Epidermal melanocyte (primary cell): ENCODE measurements around the gene WFIKKN1.
"Not testable (repeated sequence)": the region's sequence is repeated elsewhere in the genome, so short reads cannot be mapped to it uniquely, and the experiment has no call there.

Source experiments
- DNase-seq: peaks from one replicate; pipeline ENCODE4 v3.0.0; 2011; ENCODE audit warnings: low spot score; ENCODE audit not compliant: insufficient read length

WFIKKN1 gene

GRCh38 chr16:593807-594206 lies 37.0 kb upstream of the WFIKKN1 start:
- DNase-seq, result no peak

- no peak for DNase-seq
These were observed 35.7 kb upstream of the WFIKKN1 start for GRCh38 chr16:595094-595528.

- DNase-seq, result no peak
These were observed 34.6 kb upstream of the WFIKKN1 start for GRCh38 chr16:595942-596735.

DNA sequence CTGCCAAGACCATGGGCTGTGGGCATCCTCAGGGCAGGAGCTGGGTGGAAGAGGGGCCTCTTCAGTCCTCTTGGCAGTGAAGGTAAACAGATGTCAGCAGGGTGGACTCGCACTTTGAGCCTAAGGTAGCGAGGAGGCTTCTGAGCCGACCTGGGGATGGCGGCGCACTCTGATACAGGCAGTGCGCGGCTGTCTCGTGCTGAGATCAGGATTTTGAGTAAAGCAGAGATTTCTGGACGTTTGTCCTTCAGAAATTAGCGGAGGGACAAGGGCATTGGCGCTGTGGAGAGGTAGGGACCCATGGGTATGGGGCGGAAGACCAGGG lies 34.1 kb upstream of the WFIKKN1 start:
- DNase-seq, result no peak

DNA sequence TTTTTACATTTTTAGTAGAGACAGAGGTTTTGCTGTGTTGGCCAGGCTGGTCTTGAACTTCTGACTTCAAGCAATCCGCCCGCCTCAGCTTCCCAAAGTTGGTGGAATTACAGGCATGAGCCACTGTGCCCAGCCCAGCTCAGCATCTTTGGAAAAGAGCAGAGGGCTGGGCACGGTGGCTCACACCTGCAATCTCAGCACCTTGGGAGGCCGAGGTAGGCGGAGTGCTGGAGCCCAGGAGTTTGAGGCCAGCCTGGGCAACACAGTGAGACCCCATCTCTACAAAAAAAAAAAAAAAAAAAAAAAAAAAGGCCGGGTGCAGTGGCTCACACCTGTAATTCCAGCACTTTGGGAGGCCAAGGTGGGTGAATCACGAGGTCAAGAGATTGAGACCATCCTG lies 33.1 kb upstream of the WFIKKN1 start:
- DNase-seq, result not testable (repeated sequence)

- no peak for DNase-seq
These were observed 31.7 kb upstream of the WFIKKN1 start for GRCh38 chr16:598823-599739.

DNA sequence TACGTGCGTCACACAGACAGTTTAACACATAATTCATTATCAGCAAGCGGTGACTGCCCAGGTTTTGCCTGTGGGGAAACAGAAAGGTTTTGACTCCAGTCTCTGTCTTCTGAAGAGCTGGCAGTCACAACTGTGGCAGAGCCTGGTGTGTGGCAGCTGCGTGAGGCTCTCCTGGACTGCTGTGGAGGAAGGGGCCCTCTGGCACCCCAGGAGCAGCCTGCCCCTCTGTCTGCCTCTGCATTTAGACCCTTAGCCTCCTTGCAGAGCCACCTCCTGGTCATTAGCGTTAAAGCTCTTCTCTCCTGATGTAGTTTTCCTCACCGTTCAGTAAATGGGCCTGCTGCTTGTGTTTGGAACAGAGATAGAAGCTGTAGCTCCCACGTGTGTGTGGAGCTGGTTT lies 30.0 kb upstream of the WFIKKN1 start:
- no peak for DNase-seq

GRCh38 chr16:603933-604332 lies 26.9 kb upstream of the WFIKKN1 start:
- DNase-seq, result no peak

DNA sequence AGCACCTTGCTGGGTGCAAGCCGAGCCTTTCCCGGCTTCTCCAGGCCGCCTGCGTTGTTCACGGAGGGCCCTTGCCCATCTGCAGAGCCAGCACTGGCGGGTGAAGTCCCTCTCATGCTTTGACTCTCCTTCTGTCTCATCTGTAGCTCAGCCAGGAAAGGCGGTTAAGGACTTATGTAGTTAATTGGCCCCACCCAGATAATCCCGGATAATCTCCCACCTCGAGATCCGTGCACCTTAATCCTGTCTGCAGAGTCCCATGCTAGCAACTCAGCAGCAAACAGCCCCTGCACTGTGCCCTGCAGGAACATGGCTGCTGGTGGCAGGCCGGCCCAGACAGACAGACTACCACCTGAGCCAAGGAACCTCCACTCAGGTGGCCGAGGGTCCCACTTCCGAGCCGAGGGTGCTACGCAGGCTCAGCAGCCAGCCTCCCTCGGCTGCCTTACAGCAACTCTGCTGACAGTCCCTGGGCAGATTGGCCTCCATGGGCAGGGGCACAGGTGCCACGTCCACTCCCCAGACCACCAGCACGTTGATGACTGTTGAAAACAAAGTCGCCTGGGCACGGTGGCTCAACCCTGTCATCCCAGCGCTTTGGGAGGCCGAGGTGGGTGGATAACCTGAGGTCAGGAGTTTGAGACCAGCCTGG lies 24.0 kb upstream of the WFIKKN1 start:
- DNase-seq, result no peak

- no peak for DNase-seq
These were observed 22.8 kb upstream of the WFIKKN1 start for GRCh38 chr16:608019-608418.

GRCh38 chr16:609316-609715 lies 21.5 kb upstream of the WFIKKN1 start:
- no peak for DNase-seq

- DNase-seq, result no peak
These were observed 20.8 kb upstream of the WFIKKN1 start for GRCh38 chr16:609984-610383.

- DNase-seq, result no peak
These were observed 20.0 kb upstream of the WFIKKN1 start for GRCh38 chr16:610513-611381.

GRCh38 chr16:615122-615521 lies 15.7 kb upstream of the WFIKKN1 start:
- no peak for DNase-seq

DNA sequence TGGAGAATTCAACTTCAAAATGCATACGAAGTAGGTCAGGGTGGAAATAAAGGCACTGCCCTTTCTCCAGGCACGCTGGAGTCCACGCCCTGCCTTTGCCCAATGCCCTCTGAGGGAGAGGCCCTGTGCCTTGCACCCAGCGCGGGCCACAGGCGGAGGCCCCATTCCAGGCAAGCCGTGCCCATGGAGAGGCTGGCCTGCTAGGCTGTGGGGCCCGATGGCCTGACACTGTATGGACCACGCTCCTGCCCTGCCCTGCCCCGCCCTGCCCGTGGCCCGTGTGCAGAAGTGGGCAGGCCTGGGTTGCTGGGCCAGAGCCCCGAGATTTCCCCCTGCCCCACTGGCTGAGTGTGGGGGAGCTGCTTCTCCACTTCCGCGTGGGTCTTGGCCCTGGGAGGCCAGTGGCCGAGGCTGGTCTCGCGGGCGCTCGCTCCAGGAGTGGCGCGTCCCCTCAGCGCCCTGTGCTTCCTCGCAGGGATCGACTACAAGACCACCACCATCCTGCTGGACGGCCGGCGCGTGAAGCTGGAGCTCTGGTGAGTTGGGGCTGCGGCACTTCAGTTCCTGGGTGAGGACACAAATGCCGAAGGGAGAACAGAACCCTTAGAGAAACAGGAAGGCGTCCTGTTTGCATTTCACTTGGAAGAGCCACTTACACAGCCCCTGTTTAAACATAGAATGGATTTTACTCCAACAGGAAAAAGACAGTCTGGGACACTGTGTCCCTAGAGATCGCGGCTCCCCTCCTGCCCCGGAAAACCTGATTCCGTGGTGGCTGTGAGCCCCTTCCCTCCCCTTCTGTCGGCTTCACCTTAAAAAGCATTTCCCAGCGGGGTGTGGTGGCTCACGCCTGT lies 13.8 kb upstream of the WFIKKN1 start:
- no peak for DNase-seq

GRCh38 chr16:617855-618254 lies 12.9 kb upstream of the WFIKKN1 start:
- DNase-seq, result no peak

DNA sequence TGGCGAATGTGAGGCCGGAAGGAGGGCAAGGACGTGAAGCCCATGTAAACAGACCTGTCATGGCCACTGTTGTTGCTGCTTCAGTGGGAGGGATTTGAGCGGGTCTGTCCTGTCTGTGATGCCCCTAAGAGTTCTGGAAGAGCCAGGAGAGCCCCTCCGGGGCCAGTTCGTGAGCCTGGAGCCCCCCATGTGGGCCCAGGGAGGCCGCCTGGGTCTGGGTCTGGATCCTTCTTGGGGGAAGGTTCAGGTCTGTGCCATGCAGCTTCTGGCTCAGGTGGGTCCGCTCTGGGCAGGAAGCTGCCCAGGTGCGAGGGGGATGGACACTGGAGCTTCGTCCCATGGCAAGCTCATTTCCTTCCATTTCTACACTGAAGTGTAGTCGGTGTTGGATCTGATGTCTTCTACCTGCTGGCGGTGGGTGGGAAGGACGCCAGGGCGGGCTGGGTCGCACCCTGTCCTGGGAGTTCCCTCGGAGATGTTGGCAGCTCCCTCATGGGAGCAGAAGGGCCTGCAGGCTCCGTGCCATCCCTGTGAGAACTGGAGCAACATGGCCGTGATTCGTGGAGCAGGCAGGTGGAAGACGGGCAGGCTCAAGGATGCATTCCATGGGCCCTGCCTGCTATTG lies 11.2 kb upstream of the WFIKKN1 start:
- DNase-seq, result no peak

DNA sequence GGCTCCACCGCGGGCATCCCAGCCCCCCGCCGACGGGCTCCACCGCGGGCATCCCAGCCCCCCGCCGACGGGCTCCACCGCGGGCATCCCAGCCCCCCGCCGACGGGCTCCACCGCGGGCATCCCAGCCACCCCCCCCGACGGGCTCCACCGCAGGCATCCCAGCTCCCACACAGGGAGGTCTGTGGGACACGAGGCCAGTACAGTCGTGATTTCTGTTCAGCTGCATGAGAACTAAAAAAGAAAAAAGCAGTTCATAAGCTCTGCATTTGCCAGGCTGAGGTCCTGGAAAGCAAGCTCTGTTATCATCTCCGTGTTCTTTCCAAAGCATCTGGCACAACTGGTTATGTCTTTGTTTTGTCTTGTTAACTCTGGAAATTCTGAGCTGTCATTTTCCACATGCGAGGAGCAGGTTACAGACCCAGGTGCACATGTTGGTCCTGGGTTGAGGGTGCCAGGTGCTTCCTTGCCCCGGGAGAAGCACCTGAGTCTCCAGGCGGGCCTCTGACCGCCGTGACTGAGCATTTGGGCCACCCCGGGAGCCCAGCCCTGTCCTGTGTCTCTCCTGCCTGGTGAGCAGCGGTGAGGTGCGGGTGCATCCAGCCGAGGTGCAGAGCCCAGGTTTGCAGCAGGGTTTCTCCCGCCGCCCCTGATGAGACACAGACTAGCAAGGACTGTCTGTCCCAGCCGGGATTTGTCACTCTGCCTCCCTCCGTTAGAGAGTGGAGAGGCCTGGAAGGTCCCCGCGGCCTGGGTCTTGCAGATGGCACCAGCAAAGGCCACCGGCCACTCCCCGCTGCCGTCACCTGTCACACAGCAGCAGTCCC lies 9.9 kb upstream of the WFIKKN1 start:
- DNase-seq, result no peak
